UCSD-AML1 (cell line): ENCODE data around the gene ATP1A3.

Experiments used
- DNase-seq: peaks from one replicate; lab custom pipeline; 2025; ENCODE audit not compliant: unreplicated experiment; lab: John Stamatoyannopoulos, UW

Gene ATP1A3

GRCh38 chr19:41930926-41931592 is 63.0 kb downstream of the ATP1A3 start:
- no peak for DNase-seq

GRCh38 chr19:41930322-41930722 is 63.7 kb downstream of the ATP1A3 start:
- no peak for DNase-seq

- no peak for DNase-seq
These were observed 64.4 kb downstream of the ATP1A3 start for GRCh38 chr19:41929536-41930071.

- no peak for DNase-seq
These were observed 65.1 kb downstream of the ATP1A3 start for GRCh38 chr19:41928754-41929535.

- peak; percentile 46 for DNase-seq
These were observed 65.8 kb downstream of the ATP1A3 start, which contains the start of gene ERFL for GRCh38 chr19:41928221-41928683. Gene ERFL, minus strand, starts transcription at chr19:41928449. Its CDS starts 15,530 bp downstream, at chr19:41912919.

GRCh38 chr19:41927497-41928192 is 66.4 kb downstream of the ATP1A3 start:
- no peak for DNase-seq

- DNase-seq, result no peak
These were observed 67.1 kb downstream of the ATP1A3 start for GRCh38 chr19:41926763-41927496.

GRCh38 chr19:41926028-41926762 is 67.8 kb downstream of the ATP1A3 start:
- no peak for DNase-seq

GRCh38 chr19:41925208-41926003 is 68.6 kb downstream of the ATP1A3 start:
- DNase-seq, result no peak

- no peak for DNase-seq
These were observed 69.6 kb downstream of the ATP1A3 start for GRCh38 chr19:41924151-41925145.

GRCh38 chr19:41923045-41923788 is 70.8 kb downstream of the ATP1A3 start:
- DNase-seq, result no peak

GRCh38 chr19:41922585-41922984 is 71.4 kb downstream of the ATP1A3 start:
- no peak for DNase-seq

GRCh38 chr19:41921577-41922576 is 72.2 kb downstream of the ATP1A3 start:
- no peak for DNase-seq

GRCh38 chr19:41920882-41921576 is 73.0 kb downstream of the ATP1A3 start:
- no peak for DNase-seq

- no peak for DNase-seq
These were observed 73.9 kb downstream of the ATP1A3 start for GRCh38 chr19:41919948-41920712.
